IMR-90 (cell line): ENCODE measurements around the gene ZNF385B. TPM values are rescaled to one million over a fixed set of nuclear protein-coding genes. Genes with fewer than 3 reads are reported as not detected.

Experiments used
- ATAC-seq: fragments of 200-7000 bp; cut with Tn5 transposase; 2 replicates; pipeline ENCODE4 v1.9.1; 2020; ENCODE audit warnings: low read depth, mild to moderate bottlenecking, moderate library complexity
- BruUV-seq: library from RNA; stranded (reverse); fragments of 400-500 nt; replicated peaks from 2 replicates; lab custom pipeline; 2021; lab: Mats Ljungman, UMichigan
- CTCF ChIA-PET: fragments of 300-600 bp; formaldehyde crosslinking; extraction: SDS; loops from one replicate; lab custom pipeline; 2021; ENCODE audit warnings: antibody characterized with exemption; lab: Yijun Ruan, JAX
- POLR2A ChIA-PET: fragments of 300-600 bp; sonication (Branson Sonifier 250); formaldehyde crosslinking; loops from one replicate; lab custom pipeline; 2022; ENCODE audit warnings: antibody characterized with exemption; ENCODE audit not compliant: unreplicated experiment; lab: Charles Lee
- DNase-seq: peaks from one replicate; pipeline ENCODE4 v3.0.0; 2013
- H2AFZ ChIP-seq: replicated peaks from 2 replicates; pipeline ENCODE3; 2013; ENCODE audit warnings: low read length, mild to moderate bottlenecking; ENCODE audit not compliant: poor library complexity
- H2AK5ac ChIP-seq: 2 replicates; pipeline ENCODE4 v1.6.1; 2013; ENCODE audit warnings: low read depth, low read length, inconsistent platforms
- H2AK9ac ChIP-seq: replicated peaks from 2 replicates; pipeline ENCODE3; 2013; ENCODE audit warnings: mild to moderate bottlenecking, low read depth, low read length, moderate library complexity; ENCODE audit not compliant: poor library complexity
- H2BK120ac ChIP-seq: 2 replicates; pipeline ENCODE4 v1.6.1; 2013; ENCODE audit warnings: low read depth, low read length, inconsistent platforms
- H2BK15ac ChIP-seq: 3 replicates; pipeline ENCODE4 v1.6.1; 2013; ENCODE audit warnings: low read depth, low read length, inconsistent platforms
- H2BK20ac ChIP-seq: 2 replicates; pipeline ENCODE4 v1.6.1; 2013; ENCODE audit warnings: low read depth, mild to moderate bottlenecking, inconsistent platforms, low read length, moderate library complexity
- H2BK5ac ChIP-seq: 2 replicates; pipeline ENCODE4 v1.6.1; 2013; ENCODE audit warnings: mild to moderate bottlenecking, low read depth, low read length, inconsistent platforms; ENCODE audit not compliant: poor library complexity, severe bottlenecking
- H3K14ac ChIP-seq: replicated peaks from 2 replicates; pipeline ENCODE4 v1.6.1; 2013; ENCODE audit warnings: low read depth, low read length, inconsistent platforms
- H3K18ac ChIP-seq: 2 replicates; pipeline ENCODE4 v1.6.1; 2013; ENCODE audit warnings: low read depth, low read length, control low read depth
- H3K23ac ChIP-seq: 2 replicates; pipeline ENCODE4 v1.6.1; 2013; ENCODE audit warnings: low read depth, low read length, inconsistent platforms
- H3K27ac ChIP-seq: 2 replicates; pipeline ENCODE4 v1.5.1; 2013; ENCODE audit warnings: mild to moderate bottlenecking, control low read depth, low read length; ENCODE audit not compliant: insufficient read depth
- H3K27me3 ChIP-seq: 2 replicates; pipeline ENCODE4 v1.6.1; 2013; ENCODE audit warnings: low read length; ENCODE audit not compliant: control insufficient read depth, insufficient read depth
- H3K36me3 ChIP-seq: 2 replicates; pipeline ENCODE4 v1.6.1; 2013; ENCODE audit warnings: low read length, mixed read lengths; ENCODE audit not compliant: control insufficient read depth, insufficient read depth
- H3K4ac ChIP-seq: 2 replicates; pipeline ENCODE4 v1.6.1; 2013; ENCODE audit warnings: low read depth, low read length, inconsistent platforms
- H3K4me1 ChIP-seq: 2 replicates; pipeline ENCODE4 v1.6.1; 2013; ENCODE audit warnings: low read length, mixed read lengths; ENCODE audit not compliant: control insufficient read depth, insufficient read depth
- H3K4me2 ChIP-seq: 2 replicates; pipeline ENCODE4 v1.6.1; 2013; ENCODE audit warnings: low read depth, mild to moderate bottlenecking, control low read depth, low read length, moderate library complexity
- H3K4me3 ChIP-seq: 2 replicates; pipeline ENCODE4 v1.5.1; 2013; ENCODE audit warnings: low read depth, mild to moderate bottlenecking, control low read depth, low read length, moderate library complexity; ENCODE audit not compliant: insufficient read depth
- H3K56ac ChIP-seq: 2 replicates; pipeline ENCODE4 v1.6.1; 2013; ENCODE audit warnings: low read length, inconsistent platforms; ENCODE audit not compliant: insufficient read depth; ENCODE audit errors: extremely low read depth
- H3K79me1 ChIP-seq, 2 experiments: 2 replicates each; pipeline ENCODE4 v1.6.1; 2013; ENCODE audit warnings: low read length in 2 of 2, inconsistent platforms in 1 of 2, low read depth in 1 of 2
- H3K9ac ChIP-seq: 2 replicates; pipeline ENCODE4 v1.6.1; 2013; ENCODE audit warnings: low read depth, low read length, control low read depth
- H3K9me1 ChIP-seq: 2 replicates; pipeline ENCODE4 v1.6.1; 2013; ENCODE audit warnings: low read length, inconsistent platforms; ENCODE audit not compliant: insufficient read depth
- H3K9me3 ChIP-seq: 2 replicates; pipeline ENCODE4 v1.6.1; 2013; ENCODE audit warnings: low read length; ENCODE audit not compliant: control insufficient read depth, insufficient read depth
- H4K20me1 ChIP-seq: 2 replicates; pipeline ENCODE4 v1.6.1; 2013; ENCODE audit warnings: low read length, inconsistent platforms; ENCODE audit not compliant: insufficient read depth
- H4K5ac ChIP-seq: 2 replicates; pipeline ENCODE4 v1.6.1; 2013; ENCODE audit warnings: mild to moderate bottlenecking, low read depth, low read length, control low read depth
- H4K8ac ChIP-seq, 2 experiments: 2 replicates each; pipeline ENCODE4 v1.6.1; 2013; ENCODE audit warnings: low read depth in 2 of 2, low read length in 2 of 2, control low read depth in 1 of 2, inconsistent platforms in 1 of 2
- H4K91ac ChIP-seq: 2 replicates; pipeline ENCODE4 v1.6.1; 2013; ENCODE audit warnings: low read depth, low read length, inconsistent platforms; ENCODE audit not compliant: insufficient read depth
- RAD21 ChIP-seq: IDR thresholded peaks from 2 replicates; pipeline ENCODE4 v1.6.1; 2012; ENCODE audit warnings: low read length, improper control_type of control experiment
- SMC3 ChIP-seq: fragments of 150-350 bp; IDR thresholded peaks from 2 replicates; pipeline ENCODE4 v1.6.1; 2016; ENCODE audit warnings: low read depth, mild to moderate bottlenecking, antibody characterized with exemption, low read length, moderate library complexity
- WGBS, 2 experiments: methylation state at CpG; one replicate each; pipeline versions ENCODE4 v1.1.5 to v1.1.7; 2013; ENCODE audit warnings: missing lambda C conversion rate in 2 of 2; ENCODE audit not compliant: insufficient read length in 1 of 2; ENCODE audit errors: extremely low coverage in 2 of 2; 5-methylcytosine and 5-hydroxymethylcytosine counted together
- dilution Hi-C: fragments of 300-500 bp; cut with HindIII; formaldehyde crosslinking; loops from one replicate; pipeline ENCODE4 v1.14.3; 2018; ENCODE audit warnings: low sequenced_read_pairs; ENCODE audit not compliant: unreplicated experiment
- in situ Hi-C: fragments of 300-500 bp; cut with MboI; formaldehyde crosslinking; loops from 3 replicates; pipeline ENCODE4 v1.14.3; 2019; ENCODE audit warnings: low sequenced_read_pairs, inconsistent platforms, mixed read lengths
- intact Hi-C: fragments of 100-400 bp; cut with micrococcal nuclease; formaldehyde crosslinking; loops from 2 replicates; pipeline ENCODE4 v1.10.0; 2022
- polyA plus RNA-seq, 3 experiments: library from polyadenylated mRNA; depleted of rRNA; stranded (reverse); fragments of >200 nt; gene quantifications; 2 replicates each; pipeline ENCODE4 v1.2.3, GENCODE V29; 2012; ENCODE audit warnings: low replicate concordance in 1 of 3
- total RNA-seq: library from RNA; depleted of rRNA; stranded (reverse); fragments of >200 nt; gene quantifications from 2 replicates; pipeline ENCODE4 v1.2.3, GENCODE V29; 2012

ZNF385B gene
- total and polyA plus RNA-seq, 2 of the 4 experiments (the other 2 are of a cell fraction), result not detected

- Histone ChIP-seq H3K9ac (peak overlapping the region; percentile 37; the same call in 1 of the 2 replicates), H4K5ac (peak overlapping the region; percentile 95), H3K4me2 (0 out of 2 replicates have a peak overlapping the region, but pooled peaks have one; percentile 13), H3K56ac (peak overlapping the region; percentile 53), H3K27me3 (no peaks in the 10 kb centered on the region), H2AFZ (peak overlapping the region; percentile 53), H3K9me3 (no peaks in the 10 kb centered on the region), H4K8ac (peak overlapping the region; percentile 64 to 84), H2BK15ac (peak overlapping the region; percentile 64), H3K14ac (peak overlapping the region; percentile 72), H3K79me1 (no peaks in the 10 kb centered on the region), H2BK20ac (peak overlapping the region; percentile 90), H3K4me3 (no peak overlapping the region), H3K9me1 (peaks cover 2% of the 10 kb centered on the region; the same call in 1 of the 2 replicates), H3K18ac (peak overlapping the region; percentile 74), H3K4ac (peak overlapping the region; percentile 86), H2BK5ac (peak overlapping the region; percentile 92), H3K4me1 (peaks cover 3% of the 10 kb centered on the region), H2BK120ac (peak overlapping the region; percentile 92), H4K91ac (peak overlapping the region; percentile 84), H2AK5ac (peak overlapping the region; percentile 31; the same call in 1 of the 2 replicates), H3K36me3 (no peaks in the 10 kb centered on the region), H3K27ac (peak overlapping the region; percentile 80; the same call in 1 of the 2 replicates), H2AK9ac (no peak overlapping the region), H3K23ac (peak overlapping the region; percentile 61; the same call in 1 of the 2 replicates), H4K20me1 (no peaks in the 10 kb centered on the region)
- intact Hi-C loops (no loop called here), in situ Hi-C loops (no loop called here), dilution Hi-C loops (no loop called here)
- POLR2A ChIA-PET, result no interaction called here
- TF ChIP-seq SMC3 (no peak), RAD21 (no peak)
- no CpG with 5 or more reads among the region's 1 CpG for WGBS, 2 experiments
- BruUV-seq, result no TSS peak
- ATAC-seq (peak; percentile 12), DNase-seq (no peak)
- CTCF ChIA-PET, result interaction anchor here (1.3 kb wide), 1 partner anchor 14 kb away, joined by 3 read pairs; no protein-coding TSS in a partner anchor
Measured at GRCh38 chr2:179591690-179592089, 269.7 kb downstream of the ZNF385B start.
